Hepatocyte (in vitro differentiated cells): ENCODE results near the gene ZBTB16.

Source experiments
- CTCF ChIP-seq: fragments of 200-600 bp; sonication (generic); IDR thresholded peaks from 2 replicates; pipeline ENCODE4 v1.5.1; 2016; ENCODE audit warnings: antibody characterized with exemption, mild to moderate bottlenecking; ENCODE audit not compliant: poor library complexity
- EZH2 ChIP-seq: fragments of 200-600 bp; sonication (generic); IDR thresholded peaks from 2 replicates; pipeline ENCODE4 v1.6.1; 2016; ENCODE audit warnings: antibody characterized with exemption, mild to moderate bottlenecking, borderline replicate concordance

GRCh38 chr11:114169321-114169749 lies 109.8 kb downstream of the ZBTB16 start:
- no peak for TF ChIP-seq CTCF
- no peak for TF ChIP-seq EZH2
